ENCODE measurements around the gene ARID1B.

Gene ARID1B

GRCh38 chr6:157177731-157178336 lies 400.7 kb downstream of the ARID1B start:
- H3K36me3 ChIP-seq (replicated peaks) = peaks cover 2% of the 10 kb centered on the region
- in situ Hi-C loops (cut with HindIII; ENCODE audit: low pct_ligation_motif_present, low sequenced_read_pairs) = no loop called here
- H3K27ac ChIP-seq = no peak overlapping the region
- no peak for TF ChIP-seq CTCF (IDR thresholded peaks at IDR 0.05; ENCODE audit: low read depth, low read length, missing control alignments)
- no peak for DNase-seq
- H3K4me3 ChIP-seq (ENCODE audit: low read depth, low read length) = no peak overlapping the region
- no peaks in the 10 kb centered on the region for H3K27me3 ChIP-seq (replicated peaks)

GRCh38 chr6:157181649-157182048 lies 404.5 kb downstream of the ARID1B start:
- Histone ChIP-seq H3K27ac (no peak overlapping the region), H3K4me3 (ENCODE audit: low read depth, low read length) (no peak overlapping the region), H3K27me3 (replicated peaks) (no peaks in the 10 kb centered on the region), H3K36me3 (replicated peaks) (peaks cover 8% of the 10 kb centered on the region)
- TF ChIP-seq CTCF (IDR thresholded peaks at IDR 0.05; ENCODE audit: low read depth, low read length, missing control alignments) = no peak
- no peak for DNase-seq
- in situ Hi-C loops (cut with HindIII; ENCODE audit: low pct_ligation_motif_present, low sequenced_read_pairs) = no loop called here

- peaks cover 8% of the 10 kb centered on the region for H3K36me3 ChIP-seq (replicated peaks)
- H3K27ac ChIP-seq = no peak overlapping the region
- DNase-seq = no peak
- in situ Hi-C loops (cut with HindIII; ENCODE audit: low pct_ligation_motif_present, low sequenced_read_pairs) = no loop called here
- no peak for TF ChIP-seq CTCF (IDR thresholded peaks at IDR 0.05; ENCODE audit: low read depth, low read length, missing control alignments)
- H3K27me3 ChIP-seq (replicated peaks) = no peaks in the 10 kb centered on the region
- H3K4me3 ChIP-seq (ENCODE audit: low read depth, low read length) = no peak overlapping the region
Observed at GRCh38 chr6:157182503-157183264, 405.5 kb downstream of the ARID1B start.

DNA sequence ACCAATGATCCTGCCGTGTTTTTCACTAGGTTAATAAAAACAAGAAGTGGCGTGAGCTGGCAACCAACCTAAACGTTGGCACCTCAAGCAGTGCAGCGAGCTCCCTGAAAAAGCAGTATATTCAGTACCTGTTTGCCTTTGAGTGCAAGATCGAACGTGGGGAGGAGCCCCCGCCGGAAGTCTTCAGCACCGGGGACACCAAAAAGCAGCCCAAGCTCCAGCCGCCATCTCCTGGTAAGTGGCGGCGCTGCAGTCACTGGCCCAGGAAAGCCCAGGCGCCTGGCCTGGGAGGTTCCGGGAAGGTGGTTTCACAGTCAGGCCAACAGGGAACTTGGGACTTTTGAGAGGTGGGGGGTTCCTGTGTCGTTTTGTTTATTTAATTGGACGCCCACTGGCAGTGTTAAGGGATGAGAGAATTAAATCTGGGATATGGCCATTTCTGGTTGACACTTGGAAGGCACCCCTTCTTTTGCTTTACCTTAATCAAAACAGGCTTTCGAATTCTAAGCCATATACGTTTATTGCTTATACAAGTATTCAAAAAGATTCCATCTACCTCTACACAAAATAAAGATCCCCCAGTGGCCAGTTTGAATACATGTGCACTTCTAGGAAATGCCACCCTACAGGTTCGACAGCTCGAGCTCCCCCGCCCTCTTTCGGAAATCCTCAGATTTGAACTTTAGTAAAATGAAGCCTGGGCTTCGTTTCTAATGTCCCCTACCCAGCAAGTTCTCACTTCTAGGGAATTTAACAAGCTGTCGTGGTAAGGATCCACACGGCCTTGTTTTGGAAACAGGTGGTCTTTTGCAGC lies 407.2 kb downstream of the ARID1B start:
- Histone ChIP-seq H3K4me3 (ENCODE audit: low read depth, low read length) (no peak overlapping the region), H3K27me3 (replicated peaks) (no peaks in the 10 kb centered on the region), H3K36me3 (replicated peaks) (peaks cover 8% of the 10 kb centered on the region), H3K27ac (no peak overlapping the region)
- DNase-seq = peak; percentile 52
- in situ Hi-C loops (cut with HindIII; ENCODE audit: low pct_ligation_motif_present, low sequenced_read_pairs) = no loop called here
- peak; percentile 98 for TF ChIP-seq CTCF (IDR thresholded peaks at IDR 0.05; ENCODE audit: low read depth, low read length, missing control alignments)

GRCh38 chr6:157185171-157185570 lies 408.0 kb downstream of the ARID1B start:
- H3K36me3 ChIP-seq (replicated peaks) = peaks cover 15% of the 10 kb centered on the region
- in situ Hi-C loops (cut with HindIII; ENCODE audit: low pct_ligation_motif_present, low sequenced_read_pairs) = no loop called here

More at GRCh38 chr6:157185171-157185570, 408.0 kb downstream of the ARID1B start:
- Histone ChIP-seq H3K27ac (no peak overlapping the region), H3K4me3 (ENCODE audit: low read depth, low read length) (no peak overlapping the region), H3K27me3 (replicated peaks) (no peaks in the 10 kb centered on the region)
- no peak for DNase-seq
- no peak for TF ChIP-seq CTCF (IDR thresholded peaks at IDR 0.05; ENCODE audit: low read depth, low read length, missing control alignments)
